Parathyroid adenoma (tissue), 2 donors: ENCODE measurements around the gene NR4A2.
A peak's percentile ranks its signal among the peaks of the same experiment; 100 is the strongest.

ENCODE experiments used
- H2AFZ ChIP-seq: fragments of 300-600 bp; sonication (generic); one replicate; pipeline ENCODE4 v1.7.0; 2017; ENCODE audit warnings: antibody characterized with exemption, mild to moderate bottlenecking
- H3K27ac ChIP-seq: fragments of 300-600 bp; sonication (generic); one replicate; pipeline ENCODE4 v1.7.0; 2017
- H3K27me3 ChIP-seq: fragments of 300-600 bp; sonication (generic); one replicate; pipeline ENCODE4 v1.7.0; 2017; ENCODE audit warnings: low read length; ENCODE audit not compliant: control insufficient read depth, insufficient read depth
- H3K36me3 ChIP-seq: fragments of 300-600 bp; sonication (generic); one replicate; pipeline ENCODE4 v1.7.0; 2017; ENCODE audit warnings: low read length; ENCODE audit not compliant: control insufficient read depth, insufficient read depth
- H3K4me1 ChIP-seq: fragments of 300-600 bp; sonication (generic); one replicate; pipeline ENCODE4 v1.7.0; 2017; ENCODE audit warnings: control low read depth
- H3K4me2 ChIP-seq: fragments of 300-600 bp; sonication (generic); one replicate; pipeline ENCODE4 v1.7.0; 2017; ENCODE audit warnings: low read length
- H3K4me3 ChIP-seq: fragments of 300-600 bp; sonication (generic); one replicate; pipeline ENCODE4 v1.7.0; 2017; ENCODE audit warnings: low read depth, low read length
- H3K79me2 ChIP-seq: fragments of 300-600 bp; sonication (generic); one replicate; pipeline ENCODE4 v1.7.0; 2017; ENCODE audit warnings: control low read depth
- H3K9ac ChIP-seq: fragments of 300-600 bp; sonication (generic); one replicate; pipeline ENCODE4 v1.7.0; 2017; ENCODE audit warnings: mild to moderate bottlenecking
- H3K9me3 ChIP-seq: fragments of 300-600 bp; sonication (generic); one replicate; pipeline ENCODE4 v1.7.0; 2017; ENCODE audit warnings: low read length; ENCODE audit not compliant: control insufficient read depth
- TF ChIP-seq, protein P1 (sequence below): fragments of 300-600 bp; sonication (generic); IDR thresholded peaks from one replicate; pipeline ENCODE4 v1.7.0; 2017; ENCODE audit warnings: antibody characterized with exemption, mild to moderate bottlenecking
- donor health status: primary hyperparathyroidism.

NR4A2 gene

DNA sequence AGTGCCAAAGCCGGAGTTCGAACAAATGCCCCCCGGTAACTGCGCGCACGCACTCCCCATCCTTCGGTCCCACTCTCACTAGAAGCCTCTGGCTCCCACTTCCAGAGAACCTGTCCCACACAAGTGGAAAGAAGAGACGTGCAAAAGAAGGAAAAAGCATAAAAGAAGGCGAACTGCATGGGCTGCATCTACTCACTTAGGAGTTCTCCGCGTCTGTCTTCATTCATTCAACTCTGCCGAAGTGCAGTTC, 312 bp downstream of the NR4A2 start:
- Histone ChIP-seq H3K4me1 (peaks cover 5% of the 10 kb centered on the region), H3K27me3 (no peaks in the 10 kb centered on the region), H3K4me3 (peak overlapping the region; percentile 79), H3K36me3 (no peaks in the 10 kb centered on the region), H3K9me3 (no peaks in the 10 kb centered on the region), H3K79me2 (no peaks in the 10 kb centered on the region), H3K27ac (peak overlapping the region; percentile 82), H3K4me2 (peak overlapping the region; percentile 87), H3K9ac (no peak overlapping the region), H2AFZ (peak overlapping the region; percentile 87)
- TF ChIP-seq, protein P1, sequence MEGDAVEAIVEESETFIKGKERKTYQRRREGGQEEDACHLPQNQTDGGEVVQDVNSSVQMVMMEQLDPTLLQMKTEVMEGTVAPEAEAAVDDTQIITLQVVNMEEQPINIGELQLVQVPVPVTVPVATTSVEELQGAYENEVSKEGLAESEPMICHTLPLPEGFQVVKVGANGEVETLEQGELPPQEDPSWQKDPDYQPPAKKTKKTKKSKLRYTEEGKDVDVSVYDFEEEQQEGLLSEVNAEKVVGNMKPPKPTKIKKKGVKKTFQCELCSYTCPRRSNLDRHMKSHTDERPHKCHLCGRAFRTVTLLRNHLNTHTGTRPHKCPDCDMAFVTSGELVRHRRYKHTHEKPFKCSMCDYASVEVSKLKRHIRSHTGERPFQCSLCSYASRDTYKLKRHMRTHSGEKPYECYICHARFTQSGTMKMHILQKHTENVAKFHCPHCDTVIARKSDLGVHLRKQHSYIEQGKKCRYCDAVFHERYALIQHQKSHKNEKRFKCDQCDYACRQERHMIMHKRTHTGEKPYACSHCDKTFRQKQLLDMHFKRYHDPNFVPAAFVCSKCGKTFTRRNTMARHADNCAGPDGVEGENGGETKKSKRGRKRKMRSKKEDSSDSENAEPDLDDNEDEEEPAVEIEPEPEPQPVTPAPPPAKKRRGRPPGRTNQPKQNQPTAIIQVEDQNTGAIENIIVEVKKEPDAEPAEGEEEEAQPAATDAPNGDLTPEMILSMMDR, result no peak

DNA sequence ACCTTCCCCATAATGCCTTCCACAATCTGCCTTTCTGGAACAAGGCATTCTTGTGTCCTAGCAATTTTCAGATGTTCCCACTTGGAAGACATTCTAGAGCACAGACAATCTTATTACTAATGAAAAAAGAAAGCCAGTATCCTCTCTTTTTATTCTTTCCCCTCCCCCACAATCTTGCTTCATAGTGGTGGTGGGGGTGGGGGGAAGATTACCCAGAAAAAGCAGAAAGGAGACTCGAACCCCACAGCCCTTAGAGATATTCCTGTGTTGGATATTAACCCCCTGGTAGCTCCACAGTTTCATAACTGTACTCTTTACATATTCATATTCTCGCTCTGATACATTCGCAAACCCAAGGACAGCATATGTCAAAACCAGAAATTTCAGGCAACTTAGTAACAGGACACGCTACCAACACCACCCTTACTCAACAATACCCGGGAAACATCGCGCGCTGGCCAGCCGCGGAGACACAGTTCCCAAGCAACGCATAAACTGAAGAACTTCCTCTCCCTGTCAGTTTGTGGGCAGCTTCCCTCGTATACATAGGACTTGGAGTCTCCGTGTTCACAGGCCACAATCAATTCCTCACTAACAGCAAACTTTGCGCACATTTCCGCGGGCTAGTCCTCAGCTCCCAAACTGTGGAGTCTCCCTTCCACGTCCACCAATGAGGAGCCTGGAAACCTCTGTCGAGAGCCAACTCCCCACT, 793 bp downstream of the NR4A2 start:
- TF ChIP-seq, protein P1, result no peak
- Histone ChIP-seq H2AFZ (peak overlapping the region; percentile 87), H3K36me3 (no peaks in the 10 kb centered on the region), H3K27ac (peak overlapping the region; percentile 82), H3K4me1 (peaks cover 5% of the 10 kb centered on the region), H3K9me3 (no peaks in the 10 kb centered on the region), H3K4me3 (peak overlapping the region; percentile 79), H3K79me2 (no peaks in the 10 kb centered on the region), H3K4me2 (peak overlapping the region; percentile 87), H3K9ac (no peak overlapping the region), H3K27me3 (no peaks in the 10 kb centered on the region)

DNA sequence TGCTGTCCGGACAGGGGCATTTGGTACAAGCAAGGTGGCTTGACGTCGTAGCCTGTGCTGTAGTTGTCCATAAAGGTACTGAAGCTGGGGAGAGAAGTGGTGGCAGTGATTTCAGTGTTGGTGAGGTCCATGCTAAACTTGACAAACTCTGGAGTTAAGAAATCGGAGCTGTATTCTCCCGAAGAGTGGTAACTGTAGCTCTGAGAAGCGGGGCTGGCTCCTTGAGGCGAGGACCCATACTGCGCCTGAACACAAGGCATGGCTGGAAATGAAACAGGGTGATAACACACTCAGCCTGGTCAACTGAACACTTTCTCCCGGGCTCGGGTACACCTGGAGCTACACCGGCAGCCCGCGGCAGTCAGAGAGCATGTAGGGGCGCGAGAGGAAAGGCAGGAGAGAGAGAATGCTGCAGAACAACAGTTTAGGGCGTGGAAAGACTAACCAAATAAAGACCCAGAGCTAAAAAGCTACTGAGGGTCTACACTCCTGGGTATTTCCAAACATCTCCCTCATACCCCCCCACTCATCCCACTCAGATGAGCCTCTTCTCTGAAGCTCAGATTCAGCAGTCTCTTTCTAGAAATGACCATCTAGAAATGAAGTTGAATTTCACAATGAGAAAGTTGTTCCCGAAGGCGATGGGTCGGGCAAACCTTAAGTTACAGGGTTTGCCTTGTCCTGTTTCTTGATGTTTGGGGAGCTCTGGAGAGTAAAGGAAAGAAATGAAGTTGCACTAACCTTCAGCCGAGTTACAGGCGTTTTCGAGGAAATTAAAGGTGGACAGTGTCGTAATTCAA, 2.4 kb downstream of the NR4A2 start:
- Histone ChIP-seq H3K4me3 (no peak overlapping the region), H2AFZ (no peak overlapping the region), H3K36me3 (no peaks in the 10 kb centered on the region), H3K27ac (no peak overlapping the region), H3K4me1 (peaks cover 5% of the 10 kb centered on the region), H3K4me2 (no peak overlapping the region), H3K27me3 (no peaks in the 10 kb centered on the region), H3K79me2 (no peaks in the 10 kb centered on the region), H3K9me3 (no peaks in the 10 kb centered on the region), H3K9ac (no peak overlapping the region)
- TF ChIP-seq, protein P1, result no peak

DNA sequence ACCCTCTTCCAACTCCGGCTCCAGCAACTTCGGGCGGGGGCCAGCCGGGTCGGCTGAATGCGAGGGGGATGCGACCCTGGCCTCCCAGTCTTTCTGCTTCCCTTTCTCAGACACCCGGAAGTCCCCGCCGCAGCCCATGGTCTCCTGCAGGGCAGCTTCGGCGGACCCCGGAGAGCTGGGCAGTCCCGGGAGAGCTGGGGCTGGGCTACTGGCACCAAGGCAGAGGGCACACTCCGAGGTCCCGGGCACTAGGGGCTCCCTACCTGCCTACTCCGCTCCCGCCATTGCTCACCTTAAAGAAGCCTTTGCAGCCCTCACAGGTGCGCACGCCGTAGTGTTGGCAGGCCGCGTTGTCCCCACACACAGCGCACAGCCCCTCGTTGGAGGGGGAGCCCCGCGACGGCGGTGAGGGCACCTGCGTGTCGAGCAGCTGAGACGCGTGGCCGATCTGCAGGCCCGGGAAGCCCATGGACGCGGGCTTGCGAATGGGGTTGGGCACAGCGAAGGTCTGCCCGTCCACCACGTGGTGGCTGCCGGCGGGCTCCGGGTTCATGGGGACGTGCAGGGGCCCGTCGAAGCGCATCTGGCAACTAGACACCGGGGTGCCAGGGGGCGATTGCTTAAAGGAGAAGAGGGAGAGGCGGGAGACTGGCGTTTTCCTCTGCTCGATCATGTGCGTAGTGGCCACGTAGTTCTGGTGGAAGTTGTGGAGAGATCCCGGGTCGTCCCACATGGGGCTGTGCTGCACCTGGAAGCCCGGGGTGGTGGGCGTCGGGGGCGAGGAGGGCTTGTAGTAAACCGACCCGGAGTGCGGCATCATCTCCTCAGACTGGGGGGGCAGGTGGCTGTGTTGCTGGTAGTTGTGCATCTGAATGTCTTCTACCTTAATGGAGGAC, 3.2 kb downstream of the NR4A2 start:
- no peak overlapping the region for H2AFZ ChIP-seq
- no peaks in the 10 kb centered on the region for H3K27me3 ChIP-seq
- TF ChIP-seq, protein P1, result no peak
- H3K4me2 ChIP-seq, result no peak overlapping the region
- H3K9ac ChIP-seq, result no peak overlapping the region
- no peak overlapping the region for H3K4me3 ChIP-seq
- no peaks in the 10 kb centered on the region for H3K79me2 ChIP-seq
- H3K36me3 ChIP-seq, result no peaks in the 10 kb centered on the region
- H3K9me3 ChIP-seq, result no peaks in the 10 kb centered on the region
- no peak overlapping the region for H3K27ac ChIP-seq
- H3K4me1 ChIP-seq, result peaks cover 5% of the 10 kb centered on the region
